Caki2 (cell line): ENCODE measurements around the gene UBTD1. TPM values are rescaled to one million over a fixed set of nuclear protein-coding genes. Genes with fewer than 3 reads are reported as not detected.

Experiments
- DNase-seq: peaks from one replicate; pipeline ENCODE4 v3.0.0-alpha.2; 2015; ENCODE audit warnings: low read depth
- in situ Hi-C: cut with HindIII; loops from 2 replicates; pipeline ENCODE4 v1.10.0; 2016; ENCODE audit warnings: low sequenced_read_pairs, low pct_unique_long_range_greater_than_20kb, mixed read lengths
- total RNA-seq: library from RNA; depleted of rRNA; stranded (reverse); fragments of >200 nt; shearing (Covaris generic); gene quantifications from 2 replicates; pipeline ENCODE4 v1.2.3, GENCODE V29; 2014; ENCODE audit warnings: low replicate concordance

UBTD1 gene
- total RNA-seq, 1 experiment from 2014 or later: 23.3 TPM

DNA sequence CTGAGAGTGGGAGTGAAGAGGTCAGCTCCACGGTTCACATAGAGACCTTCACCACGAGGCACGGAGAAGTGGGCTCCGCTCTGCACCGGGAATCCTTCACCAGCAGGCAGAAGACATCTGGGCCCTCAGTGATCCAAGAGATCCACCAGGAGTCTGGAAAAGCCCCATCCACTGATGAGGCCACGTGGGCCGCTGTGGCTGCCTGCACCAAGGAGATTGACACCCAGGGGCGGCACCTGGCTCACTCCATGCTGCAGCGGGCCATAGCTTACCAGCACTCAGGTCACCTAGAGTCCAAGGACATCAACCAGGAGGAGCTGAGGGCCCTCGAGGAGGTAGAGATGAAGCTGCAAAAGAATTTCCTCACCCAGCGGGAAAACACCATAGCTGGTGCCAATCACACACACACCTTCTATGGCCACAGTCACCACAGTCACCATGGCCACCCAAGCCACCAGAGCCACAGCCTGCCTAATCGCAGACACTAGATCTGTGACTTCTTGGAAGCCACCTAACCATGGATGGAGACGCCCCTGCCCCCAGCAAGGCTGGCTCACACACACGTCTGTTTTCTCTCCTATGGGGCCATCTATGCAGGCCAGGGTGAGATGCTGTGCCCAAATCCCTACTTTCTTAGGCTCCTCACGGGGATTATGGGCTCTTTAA is 91.5 kb downstream of the UBTD1 start:
- DNase-seq: no peak
- in situ Hi-C loops: no loop called here

DNA sequence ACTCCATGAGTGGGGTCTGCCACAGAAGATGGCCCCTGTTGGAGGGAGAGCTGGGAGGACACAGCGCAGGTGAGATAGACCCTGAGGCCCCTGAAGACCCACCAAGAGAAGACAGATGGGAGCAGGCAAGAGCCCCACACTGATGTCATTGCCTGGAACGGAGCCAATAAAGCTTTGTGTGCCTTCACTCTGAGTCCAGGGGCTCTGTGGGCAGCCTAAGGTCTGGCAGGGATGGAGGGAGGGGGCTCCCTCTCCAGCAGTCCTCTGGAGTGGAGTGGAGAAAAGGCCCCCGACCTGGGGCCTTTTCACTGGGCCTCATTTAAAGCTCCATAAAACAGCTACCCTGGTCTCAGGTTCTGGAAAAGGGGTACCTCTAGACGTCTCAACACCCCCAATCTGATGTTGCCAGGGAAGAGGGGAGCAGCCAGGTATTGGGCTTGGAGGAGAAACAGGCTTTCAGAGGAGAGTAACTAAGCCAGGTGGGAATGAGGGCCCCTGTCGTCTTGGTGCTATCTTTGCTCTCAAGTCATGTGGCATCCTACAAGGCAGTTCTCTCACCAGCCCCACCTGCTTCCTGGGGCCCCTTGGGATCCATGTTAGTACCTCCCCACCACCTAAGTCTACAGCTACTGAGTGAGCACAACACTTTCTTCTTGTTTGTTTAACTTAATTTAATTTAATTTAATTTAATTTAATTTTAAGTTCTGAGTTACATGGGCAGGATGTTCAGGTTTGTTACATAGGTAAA is 92.2 kb downstream of the UBTD1 start:
- no peak for DNase-seq
- in situ Hi-C loops: no loop called here

DNA sequence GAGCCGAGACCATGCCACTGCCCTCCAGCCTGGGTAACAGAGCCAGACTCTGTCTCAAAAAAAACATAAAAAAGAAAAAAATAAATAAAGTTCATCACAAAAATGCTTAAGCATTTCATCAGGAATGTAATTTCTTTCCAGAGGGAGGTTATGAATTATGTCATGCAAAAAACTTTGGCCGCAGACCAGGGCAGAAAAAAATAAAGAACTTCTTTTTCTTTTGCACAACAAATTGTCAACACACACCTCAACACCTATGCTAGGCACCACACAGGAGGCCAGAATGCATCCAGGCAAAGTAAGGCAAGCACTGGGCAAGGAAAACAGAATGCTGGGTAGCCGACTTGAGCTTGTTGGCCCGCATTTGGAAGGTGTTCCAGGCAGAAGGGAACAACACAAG is 94.7 kb downstream of the UBTD1 start:
- DNase-seq: no peak
- in situ Hi-C loops: no loop called here

DNA sequence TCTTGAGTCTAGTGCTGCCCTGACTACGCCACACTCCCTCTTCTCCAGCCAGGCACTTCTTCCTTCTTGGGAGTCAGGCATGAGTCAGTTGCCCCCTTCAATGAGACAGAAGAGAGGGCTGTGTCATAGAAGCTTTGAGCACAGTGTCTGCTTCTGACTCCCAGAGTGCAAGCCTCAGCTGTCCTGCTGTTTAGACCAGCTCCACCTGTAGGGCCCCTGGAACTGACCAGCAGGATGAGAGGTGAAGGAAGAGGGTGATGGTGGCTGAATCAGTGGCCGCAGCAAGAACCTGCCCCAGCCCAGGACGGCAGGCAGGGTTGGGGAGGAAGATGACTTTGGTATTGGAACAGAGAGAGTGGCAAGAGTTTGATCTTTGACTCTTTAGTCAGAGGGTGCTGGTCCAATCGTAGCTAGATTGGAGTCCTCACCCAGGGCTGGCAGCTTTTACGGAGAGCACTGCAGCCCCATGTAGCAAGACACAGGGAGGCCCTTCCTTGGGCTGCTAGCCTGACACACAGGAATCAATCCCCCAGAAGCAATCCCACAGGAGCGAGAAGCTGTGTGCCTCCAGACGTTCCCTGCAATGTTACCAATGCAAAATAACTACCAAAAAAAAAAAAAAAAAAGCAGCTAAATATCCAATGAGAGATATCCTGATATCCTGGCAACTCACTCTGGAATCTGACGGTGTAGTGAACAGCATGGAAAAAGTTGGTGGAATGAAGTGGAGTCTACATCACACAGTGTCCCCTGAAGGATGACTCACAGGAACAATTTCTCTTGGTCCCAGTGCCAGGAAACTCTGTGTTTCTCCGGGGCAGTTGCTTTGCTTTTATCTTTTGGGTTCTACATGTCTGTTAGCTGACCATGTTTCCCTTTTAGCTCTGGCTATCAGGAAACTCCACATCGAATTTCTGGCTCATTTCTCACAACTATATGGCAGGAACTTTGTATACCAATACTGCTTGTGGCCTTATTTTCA is 97.7 kb downstream of the UBTD1 start:
- in situ Hi-C loops: no loop called here
- peak; percentile 85 for DNase-seq

DNA sequence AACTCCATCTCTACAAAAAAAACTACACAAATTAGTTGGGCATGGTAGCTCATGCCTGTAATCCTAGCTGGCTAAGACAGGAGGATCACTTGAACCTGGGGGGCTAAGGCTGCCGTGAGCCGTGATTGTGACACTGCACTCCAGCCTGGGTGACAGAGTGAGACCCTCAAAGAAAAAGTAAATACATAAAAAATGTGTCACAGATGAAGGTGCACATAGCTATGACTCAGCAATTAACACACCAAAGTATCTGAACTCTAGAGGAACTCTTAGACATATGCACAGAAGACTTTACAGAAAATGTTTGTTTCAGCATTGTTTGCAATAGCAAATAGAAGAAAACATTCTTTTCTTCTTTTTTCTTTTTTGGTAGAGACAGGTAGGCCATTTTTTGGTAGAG is 99.1 kb downstream of the UBTD1 start:
- DNase-seq: peak; percentile 41
- in situ Hi-C loops: no loop called here

DNA sequence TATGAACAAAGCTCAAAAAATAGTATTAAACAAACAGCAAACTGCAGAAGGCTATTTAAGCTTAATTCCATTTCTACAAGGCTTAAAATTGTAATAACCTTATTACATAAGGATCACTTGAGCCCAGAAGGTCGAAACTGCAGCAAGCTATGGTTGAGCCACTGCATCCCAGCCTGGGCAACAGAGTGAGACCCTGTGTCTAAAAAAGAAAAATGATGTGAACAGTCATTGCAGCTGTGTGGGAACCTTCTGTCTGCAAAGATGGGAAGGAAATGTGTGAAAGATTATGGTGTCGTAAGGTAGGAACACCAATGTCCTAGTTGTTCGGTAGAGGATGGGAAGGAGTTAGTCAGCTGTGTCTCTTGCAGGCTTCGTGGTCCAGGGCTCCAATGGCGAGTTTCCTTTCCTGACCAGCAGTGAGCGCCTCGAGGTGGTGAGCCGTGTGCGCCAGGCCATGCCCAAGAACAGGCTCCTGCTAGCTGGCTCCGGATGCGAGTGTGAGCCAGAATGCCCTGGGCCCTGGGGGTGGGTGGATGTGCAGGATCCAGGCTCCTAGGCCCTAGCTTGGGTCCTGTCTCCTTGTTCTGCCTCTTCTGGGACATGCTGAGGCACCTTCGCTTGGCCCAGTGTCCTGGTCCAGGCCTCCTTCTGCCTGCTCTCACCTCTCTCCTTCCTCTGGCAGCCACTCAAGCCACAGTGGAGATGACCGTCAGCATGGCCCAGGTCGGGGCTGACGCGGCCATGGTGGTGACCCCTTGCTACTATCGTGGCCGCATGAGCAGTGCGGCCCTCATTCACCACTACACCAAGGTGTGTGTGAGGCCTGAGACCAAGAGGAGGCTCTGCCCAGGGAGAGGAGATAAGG is 99.9 kb downstream of the UBTD1 start:
- in situ Hi-C loops: no loop called here
- no peak for DNase-seq

DNA sequence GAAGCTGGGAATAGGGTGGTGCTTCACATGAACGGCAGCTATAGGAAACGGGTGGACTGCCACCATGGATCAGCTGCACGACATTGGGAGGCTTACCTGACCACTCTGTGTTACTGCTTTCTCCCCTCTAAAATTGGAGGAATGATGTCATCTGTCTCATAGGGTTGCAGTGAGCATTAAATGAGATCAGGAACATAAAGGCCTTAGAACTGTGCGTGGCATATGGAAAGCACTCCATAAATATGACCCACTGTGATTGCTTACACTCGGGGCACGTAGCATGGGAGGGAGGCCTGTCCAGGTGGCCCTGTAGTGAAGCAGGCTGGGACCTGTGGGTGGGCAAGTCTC is 100.5 kb downstream of the UBTD1 start:
- in situ Hi-C loops: no loop called here

DNA sequence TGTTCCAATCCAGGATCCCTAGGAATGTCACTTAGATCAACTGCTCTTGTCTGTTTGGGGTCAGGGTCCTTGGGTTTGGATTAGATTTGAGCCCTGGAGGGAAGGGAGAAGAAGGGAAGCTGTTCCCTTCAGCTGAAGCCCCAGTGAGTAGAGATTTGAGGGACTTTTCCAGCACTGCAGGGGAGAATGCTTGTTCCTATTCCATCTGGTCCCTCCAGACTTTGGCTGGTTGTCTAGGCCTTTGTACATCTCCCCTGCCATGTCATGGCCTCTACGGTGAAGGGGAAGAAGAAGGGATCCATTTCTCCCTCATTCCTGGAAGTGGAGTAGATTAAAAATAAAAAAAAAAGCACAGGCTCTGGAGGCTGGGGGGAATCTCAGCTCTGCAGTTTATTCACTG is 101.9 kb downstream of the UBTD1 start:
- no peak for DNase-seq

More for the DNA sequence above, 100.5 kb downstream of the UBTD1 start:
- no peak for DNase-seq

DNA sequence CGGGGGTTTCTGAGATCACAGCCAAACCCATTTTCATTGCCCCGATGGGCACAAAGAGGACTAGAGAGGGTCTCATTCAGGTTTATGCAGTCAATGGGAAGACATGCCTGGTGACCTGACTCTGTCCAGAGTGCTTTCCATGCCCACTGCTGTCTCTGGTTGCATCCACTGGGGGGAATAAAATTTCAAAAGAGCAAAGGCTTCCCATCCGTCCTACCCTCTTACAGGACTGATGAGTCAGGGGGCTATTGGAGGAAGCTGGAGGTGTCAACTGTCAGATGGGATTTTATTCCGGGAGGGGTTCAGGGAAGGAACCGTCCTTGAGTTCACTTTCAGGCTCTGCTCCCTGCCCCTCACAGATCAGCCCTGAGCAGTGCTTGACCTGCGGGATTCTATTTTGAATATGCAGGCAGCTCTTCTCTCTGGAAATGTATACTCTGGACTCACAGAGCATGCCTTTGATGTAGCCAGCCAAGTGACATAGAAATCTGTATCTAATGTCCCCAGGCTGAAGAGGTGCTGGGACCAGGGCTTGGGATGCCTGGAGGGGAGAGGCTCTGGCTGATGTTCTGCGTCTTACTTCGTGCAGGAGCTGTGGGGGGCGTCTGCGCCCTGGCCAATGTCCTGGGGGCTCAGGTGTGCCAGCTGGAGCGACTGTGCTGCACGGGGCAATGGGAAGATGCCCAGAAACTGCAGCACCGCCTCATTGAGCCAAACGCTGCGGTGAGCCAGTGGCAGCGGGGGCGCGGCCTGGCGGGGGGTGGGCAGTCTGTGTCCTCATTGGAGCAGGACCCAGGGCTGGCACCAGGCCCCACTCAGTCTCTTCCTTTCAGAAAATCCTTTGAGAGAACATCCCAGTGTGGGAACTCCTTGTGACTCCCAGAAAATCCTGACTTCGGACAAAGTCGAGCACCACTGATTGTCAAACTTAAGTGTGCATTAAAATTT is 102.8 kb downstream of the UBTD1 start:
- in situ Hi-C loops: no loop called here
- DNase-seq: no peak

More for the DNA sequence above, 101.9 kb downstream of the UBTD1 start:
- in situ Hi-C loops: no loop called here

DNA sequence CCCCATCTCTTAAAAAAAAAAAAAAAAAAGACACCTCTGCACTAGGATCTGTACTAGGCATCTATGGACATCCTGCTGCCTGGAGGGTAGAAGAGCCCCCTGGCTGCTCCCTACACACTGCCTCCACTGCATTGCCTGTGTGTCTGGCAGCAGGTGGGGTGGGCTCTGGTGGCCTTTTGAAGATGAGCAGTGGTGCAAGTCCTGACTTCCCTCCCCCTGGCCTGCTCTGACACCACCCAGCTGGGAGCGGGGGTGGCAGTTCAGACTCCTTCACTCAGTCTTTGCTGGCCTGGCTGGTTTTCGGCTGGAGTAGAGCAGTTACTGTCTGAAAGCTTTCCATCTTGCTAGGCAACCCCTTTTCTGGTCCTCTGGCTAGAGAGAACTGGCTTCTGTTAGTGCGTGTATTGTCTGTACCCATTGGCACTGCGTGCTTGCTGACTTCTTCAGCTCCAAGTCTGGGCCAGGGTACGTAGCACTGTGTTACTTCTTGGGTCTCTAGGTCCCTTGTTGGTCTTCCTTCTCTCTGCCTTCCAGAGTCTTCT is 108.4 kb downstream of the UBTD1 start:
- in situ Hi-C loops: no loop called here
- no peak for DNase-seq

DNA sequence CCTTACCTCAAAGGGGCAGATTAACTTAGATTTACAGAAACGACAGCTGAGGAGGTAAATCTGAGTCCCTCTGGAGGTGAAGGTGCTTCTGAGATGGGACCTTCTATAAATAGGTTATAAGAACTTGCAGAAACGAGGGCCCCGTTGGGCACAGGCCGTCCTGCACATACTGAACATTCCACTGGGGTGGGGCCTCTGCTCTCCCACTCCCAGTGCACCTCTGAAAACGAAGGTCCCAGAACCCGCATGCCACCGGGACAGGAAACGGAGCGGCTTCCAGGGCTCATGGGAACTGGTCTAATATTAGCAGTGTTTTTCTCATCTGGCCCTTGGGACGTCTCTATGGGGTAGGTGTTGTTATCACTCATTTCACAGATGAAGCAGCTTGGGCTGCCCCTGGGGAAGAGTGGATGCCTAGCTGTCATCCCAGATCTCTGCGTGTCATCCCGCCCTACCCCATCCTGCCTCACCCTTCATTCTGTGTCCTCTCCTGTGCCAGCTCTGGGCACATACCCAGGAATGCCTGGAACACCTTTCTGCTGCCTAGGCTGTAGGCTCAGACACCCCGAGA is 110.4 kb downstream of the UBTD1 start:
- in situ Hi-C loops: no loop called here

DNA sequence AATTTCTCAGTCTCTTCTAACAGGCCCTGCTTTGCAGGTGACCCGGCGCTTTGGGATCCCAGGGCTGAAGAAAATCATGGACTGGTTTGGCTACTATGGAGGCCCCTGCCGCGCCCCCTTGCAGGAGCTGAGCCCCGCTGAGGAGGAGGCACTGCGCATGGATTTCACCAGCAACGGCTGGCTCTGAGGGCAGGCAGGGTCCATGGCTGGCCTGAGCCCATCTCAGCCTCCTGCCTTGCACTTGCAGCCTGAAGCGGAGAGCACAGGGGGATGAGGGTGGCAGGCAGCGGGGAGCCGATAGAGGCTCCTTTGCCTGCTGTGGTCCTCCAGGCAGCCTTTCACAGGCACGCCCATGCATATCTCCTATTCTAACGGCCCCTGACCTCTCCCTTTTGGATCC is 112.7 kb downstream of the UBTD1 start:
- DNase-seq: no peak
- in situ Hi-C loops: no loop called here

More for the DNA sequence above, 110.4 kb downstream of the UBTD1 start:
- DNase-seq: no peak

DNA sequence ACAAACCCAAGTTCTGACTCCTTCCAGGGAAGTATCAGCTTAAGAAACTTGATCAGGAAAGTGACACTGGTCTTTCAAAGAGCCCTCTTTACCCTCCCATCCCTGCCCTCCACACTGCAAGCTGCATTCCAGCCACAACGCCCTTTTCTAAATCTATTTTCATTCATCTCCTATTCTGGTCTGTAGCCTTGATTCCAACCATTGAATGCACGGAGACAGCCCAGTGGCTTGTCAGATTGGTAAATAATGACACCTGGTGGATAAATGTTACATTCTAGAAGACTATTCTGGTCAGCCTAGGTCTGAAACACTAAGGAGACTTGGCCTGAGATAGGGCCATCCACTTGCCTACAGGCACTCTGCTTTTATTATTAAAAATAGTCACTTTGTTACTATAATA is 113.7 kb downstream of the UBTD1 start:
- in situ Hi-C loops: no loop called here
- DNase-seq: peak; percentile 47

DNA sequence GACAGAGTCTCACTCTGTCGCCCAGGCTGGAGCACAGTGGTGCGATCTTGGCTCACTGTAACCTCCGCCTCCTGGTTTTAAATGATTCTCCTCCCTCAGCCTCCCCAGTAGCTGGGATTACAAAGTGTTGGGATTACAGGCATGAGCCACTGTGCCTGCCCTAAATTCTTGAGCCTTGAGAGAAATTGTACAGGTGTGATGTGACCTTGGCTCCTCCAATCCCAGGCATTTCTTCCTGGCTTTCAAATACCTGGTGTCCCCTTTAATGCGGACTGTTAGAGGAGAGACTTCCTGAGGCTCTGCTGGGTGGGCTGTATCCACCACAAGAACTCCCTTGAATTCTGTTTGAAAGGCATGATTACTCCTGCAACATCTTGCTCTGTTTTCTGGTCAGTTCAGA is 119.6 kb downstream of the UBTD1 start:
- in situ Hi-C loops: no loop called here
- DNase-seq: no peak

DNA sequence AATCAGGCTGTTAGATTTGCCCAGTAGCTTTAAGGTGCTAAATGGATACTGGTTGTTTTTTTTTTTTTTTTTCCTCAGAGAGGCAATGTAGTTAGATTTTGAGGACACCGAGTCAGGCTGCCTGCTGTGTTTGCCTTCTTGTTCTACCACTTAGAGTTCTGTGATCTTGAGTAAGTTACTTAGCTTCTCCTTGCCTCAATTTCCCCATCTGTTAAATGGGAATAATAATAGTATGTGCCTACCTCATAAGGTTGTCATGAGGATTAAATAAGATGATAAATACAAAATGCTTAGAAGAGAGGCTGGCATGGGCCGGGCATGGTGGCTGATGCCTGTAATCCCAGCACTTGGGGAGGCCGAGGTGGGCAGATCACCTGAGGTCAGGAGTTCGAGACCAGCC is 120.0 kb downstream of the UBTD1 start:
- DNase-seq: no peak
- in situ Hi-C loops: no loop called here
